GM19438 (cell line): ENCODE results near the gene SUPT6H.
"Not testable (repeated sequence)": the region's sequence is repeated elsewhere in the genome, so short reads cannot be mapped to it uniquely, and the experiment has no call there.

Experiments
- ATAC-seq: cut with Tn5 transposase; IDR thresholded peaks from one replicate; pipeline ENCODE4 v1.9.1; 2021; ENCODE audit warnings: low read depth; ENCODE audit not compliant: unreplicated experiment

Gene SUPT6H

DNA sequence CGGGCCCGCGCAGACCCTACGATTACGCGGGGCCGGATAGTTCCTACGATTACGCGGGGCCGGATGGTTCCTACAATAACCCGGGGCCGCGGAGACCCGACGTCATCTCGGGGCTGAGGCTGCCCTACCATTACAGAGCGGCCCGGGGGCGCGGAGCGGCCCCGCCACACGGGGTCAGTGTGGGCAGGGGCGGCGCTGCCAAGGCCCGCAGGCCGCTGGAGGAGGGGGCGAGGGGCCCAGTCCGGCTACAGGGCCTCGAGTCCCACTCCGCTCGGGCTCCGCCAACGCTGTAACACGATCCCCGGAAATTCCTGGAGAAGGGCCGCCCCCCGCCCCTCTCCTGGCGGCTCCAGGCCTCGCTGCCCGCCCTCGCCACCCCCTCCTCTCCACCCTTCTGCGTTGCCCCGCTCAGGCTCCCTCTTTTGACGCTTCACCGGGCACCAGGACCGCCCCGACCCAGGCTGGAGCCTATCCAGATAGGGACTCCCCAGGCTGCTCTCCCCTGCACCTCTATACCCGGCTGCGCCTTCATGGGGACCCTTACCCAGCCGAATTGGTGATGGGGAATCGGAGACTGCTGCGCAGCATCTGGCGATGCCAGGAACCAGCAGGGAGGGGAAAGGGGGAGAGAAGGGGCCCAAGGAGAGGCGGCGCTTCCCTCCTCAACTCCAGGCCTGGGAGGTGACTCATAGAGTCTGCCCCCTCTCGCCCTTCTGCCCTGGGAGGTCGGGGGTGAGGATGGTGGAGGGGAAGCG, 55.8 kb downstream of the SUPT6H start, which contains the start of gene RAB34:
Gene RAB34 (minus strand): TSS at position 291 of the 755 bp plus-strand sequence. CDS start 602 bp downstream, outside the sequence.
- no peak for ATAC-seq

DNA sequence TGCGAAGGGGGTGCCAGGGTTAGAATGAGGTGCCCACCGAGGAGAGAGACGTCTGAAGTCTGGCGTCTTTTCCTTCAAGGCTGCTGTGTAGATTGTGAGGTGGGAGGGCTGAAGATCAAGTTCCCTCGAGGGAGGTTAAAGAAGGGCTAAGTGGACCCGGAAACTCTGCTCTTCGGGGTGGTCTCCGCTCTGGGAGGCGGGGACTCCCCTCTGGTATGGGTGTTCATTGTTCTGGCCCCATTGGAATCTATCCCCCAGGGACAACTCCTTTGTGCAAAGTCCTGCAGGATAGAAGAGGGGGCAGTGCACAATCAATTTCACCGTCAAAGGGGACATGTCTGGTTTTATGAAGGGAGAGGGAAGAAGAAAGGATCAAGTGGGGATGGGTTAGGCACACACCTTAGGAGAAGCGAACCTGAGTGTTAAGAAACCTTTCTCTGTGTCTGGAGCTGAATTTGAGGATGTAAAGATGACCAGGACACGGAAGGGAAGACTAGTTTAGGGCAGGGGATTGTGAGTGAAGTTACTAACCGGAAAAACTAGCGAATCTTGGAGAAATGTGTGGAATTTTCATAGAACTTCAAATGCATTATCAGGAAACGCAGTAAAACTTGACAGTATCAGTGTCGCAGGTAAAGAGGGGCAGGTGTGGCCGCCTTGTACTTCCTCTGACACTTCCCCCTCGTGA, 56.5 kb downstream of the SUPT6H start:
- no peak for ATAC-seq

DNA sequence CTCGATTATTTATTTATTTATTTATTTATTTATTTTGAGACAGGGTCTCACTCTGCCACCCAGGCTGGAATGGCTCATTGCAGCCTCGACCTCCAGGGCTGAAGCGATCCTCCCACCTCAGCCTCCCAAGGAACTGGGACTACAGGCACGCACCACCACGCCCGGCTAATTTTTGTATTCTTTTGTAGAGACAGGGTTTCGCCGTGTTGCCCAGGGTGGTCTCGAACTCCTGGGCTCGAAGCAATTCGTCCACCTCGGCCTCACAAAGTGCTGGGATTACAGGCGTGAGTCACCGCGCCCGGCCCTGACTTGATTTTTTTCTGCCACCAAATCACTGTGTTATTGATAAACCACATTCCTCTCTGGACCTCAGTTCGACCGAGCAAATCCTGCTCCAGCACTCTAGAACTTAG, 57.0 kb downstream of the SUPT6H start:
- no peak for ATAC-seq

DNA sequence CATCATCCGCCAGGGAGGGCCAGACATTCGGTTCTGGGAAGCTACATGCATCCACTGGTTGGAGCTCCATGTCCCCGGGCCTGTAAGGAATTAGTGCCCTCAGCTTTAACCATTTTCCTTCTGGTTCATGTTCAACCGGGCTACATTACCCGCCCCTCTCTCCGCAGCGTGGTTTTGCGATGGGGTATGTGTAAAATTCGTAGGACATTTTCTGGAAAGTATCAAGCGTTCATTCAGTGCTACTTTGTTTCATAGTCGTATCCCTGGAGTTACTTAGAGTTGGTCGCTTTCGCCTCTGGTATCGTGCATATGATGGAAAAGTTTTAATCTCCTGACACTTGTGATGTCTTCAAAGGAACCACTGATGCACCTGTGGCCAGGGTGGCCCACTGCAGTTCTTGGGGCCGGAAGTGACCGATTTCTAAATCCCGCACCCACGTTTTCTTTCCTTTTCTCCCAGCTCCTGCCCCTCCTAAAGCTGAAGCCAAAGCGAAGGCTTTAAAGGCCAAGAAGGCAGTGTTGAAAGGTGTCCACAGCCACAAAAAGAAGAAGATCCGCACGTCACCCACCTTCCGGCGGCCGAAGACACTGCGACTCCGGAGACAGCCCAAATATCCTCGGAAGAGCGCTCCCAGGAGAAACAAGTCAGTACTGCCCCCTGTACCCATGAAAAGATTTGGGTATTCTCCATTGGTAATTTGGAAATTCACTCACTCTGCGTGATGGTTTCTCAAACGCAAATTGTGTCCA, 58.4 kb downstream of the SUPT6H start:
- ATAC-seq = no peak

DNA sequence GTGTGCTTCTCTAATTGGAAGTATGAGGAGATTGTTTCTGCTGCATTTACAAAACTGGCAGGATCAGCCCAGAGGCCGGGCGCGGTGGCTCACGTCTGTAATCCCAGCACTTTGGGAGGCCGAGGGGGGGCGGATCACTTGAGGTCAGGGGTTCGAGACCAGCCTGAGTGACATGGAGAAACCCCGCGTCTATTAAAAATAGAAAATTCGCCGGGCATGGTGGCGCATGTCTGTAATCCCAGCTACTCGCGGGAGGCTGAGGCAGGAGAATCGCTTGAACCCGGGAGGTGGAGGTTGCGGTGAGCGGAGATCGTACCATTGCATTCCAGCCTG, 59.0 kb downstream of the SUPT6H start:
- ATAC-seq = not testable (repeated sequence)

DNA sequence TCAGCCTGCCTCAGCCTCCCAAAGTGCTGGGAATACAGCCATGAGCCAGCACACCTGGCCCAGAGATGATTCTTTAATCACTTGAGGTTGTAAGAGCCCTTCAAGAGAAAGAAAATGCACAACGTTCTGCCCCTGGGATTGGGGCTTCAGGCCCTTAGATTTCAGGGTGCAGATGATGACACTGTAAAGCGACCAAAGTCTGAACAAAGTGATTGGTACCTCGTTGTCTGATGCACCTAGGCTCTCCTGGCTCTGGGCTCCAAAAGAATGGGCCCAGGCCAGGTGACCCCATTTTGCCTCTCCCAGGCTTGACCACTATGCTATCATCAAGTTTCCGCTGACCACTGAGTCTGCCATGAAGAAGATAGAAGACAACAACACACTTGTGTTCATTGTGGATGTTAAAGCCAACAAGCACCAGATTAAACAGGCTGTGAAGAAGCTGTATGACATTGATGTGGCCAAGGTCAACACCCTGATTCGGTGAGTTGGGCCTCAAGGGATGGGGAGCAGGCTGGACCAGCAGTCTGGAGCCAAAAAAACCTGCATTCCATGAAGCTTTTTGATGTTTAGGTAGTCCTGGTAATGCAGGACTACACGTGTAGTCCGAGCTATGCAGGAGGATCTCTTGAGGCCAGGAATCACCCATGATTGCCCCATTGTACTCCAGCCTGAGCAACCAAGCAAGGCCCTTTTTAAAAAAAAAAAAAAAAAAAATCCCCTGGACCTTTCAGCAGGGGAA, 60.6 kb downstream of the SUPT6H start:
- ATAC-seq = no peak

DNA sequence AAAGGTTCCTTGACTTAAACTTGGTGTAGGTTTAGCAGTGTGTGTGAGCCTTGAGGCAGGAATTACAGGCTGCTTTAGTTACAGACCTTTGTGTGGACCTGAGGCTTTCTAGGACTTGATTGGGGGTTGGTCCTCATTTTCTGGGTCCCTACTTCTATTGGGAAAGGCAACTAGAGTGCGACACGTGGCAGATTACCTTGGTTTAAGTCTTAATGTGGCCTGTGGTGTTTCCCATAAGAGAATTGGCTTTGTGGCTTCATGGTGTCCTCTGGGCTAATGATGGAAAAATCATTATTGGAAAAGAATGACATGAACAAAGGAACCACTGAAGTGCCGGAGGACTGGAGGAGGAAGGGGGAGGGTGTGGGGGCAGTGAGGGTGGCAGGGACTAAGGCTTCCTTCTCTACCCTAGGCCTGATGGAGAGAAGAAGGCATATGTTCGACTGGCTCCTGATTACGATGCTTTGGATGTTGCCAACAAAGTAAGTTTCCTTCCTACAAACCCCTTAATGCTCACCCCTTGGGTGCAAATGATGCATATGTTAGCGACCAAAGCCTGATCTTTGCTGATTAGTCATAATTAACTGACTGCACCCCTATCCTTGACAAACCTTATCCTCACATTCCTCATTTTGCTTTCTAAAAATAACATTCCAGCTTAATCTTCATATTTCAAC, 61.3 kb downstream of the SUPT6H start:
- no peak for ATAC-seq

DNA sequence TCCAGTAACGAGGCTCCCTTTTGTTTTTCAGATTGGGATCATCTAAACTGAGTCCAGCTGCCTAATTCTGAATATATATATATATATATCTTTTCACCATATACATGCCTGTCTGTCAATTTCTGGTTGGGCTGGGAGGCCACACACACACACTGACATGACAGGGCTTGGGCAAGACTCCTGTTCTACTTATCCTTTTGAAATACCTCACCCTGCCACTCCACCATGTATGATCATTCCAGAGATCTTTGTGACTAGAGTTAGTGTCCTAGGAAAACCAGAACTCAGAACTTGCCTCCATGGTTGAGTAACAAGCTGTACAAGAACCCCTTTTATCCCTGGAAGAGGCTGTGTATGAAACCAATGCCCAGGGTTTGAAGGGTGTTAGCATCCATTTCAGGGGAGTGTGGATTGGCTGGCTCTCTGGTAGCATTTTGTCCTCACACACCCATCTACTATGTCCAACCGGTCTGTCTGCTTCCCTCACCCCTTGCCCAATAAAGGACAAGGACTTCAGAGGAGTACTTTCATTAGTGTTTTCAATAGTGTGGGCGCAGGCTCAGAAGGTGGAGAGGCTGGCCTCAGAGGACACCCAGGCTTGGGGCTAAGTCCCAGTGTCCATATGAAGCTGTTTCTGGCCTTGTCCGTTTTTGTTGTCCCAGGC, 62.0 kb downstream of the SUPT6H start:
- ATAC-seq = not testable (repeated sequence)

DNA sequence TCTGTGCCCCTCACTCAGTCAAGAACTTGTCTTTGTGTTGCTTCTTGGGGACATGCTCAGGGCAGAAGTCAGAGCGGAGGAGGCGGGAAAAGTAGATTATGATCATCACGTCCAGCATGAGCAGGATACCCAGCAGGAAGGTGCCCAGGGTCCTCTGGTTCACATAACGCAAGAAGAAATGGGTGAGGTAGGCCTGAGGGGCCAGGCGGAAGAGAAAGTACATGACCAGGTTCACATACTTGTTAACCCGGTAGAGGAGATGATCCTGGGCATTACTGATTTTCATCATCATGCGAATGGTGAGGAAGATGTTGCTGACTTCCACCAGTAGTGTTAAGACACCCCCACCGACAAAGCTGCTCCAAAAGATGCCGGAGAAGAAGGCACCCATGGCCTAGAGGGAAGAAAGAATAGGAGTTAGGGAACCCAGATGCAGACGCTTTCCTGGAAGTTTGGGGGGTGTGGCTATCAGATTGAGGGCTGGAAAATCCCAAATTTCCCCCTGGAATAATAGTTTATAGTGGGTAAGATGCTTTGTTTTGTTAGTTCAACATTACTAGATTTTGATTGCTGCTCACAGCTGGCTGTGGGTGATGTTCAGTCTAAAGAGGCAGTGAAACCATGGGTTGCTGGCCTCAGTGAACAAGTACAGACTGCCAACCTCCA, 62.6 kb downstream of the SUPT6H start:
- ATAC-seq = no peak

DNA sequence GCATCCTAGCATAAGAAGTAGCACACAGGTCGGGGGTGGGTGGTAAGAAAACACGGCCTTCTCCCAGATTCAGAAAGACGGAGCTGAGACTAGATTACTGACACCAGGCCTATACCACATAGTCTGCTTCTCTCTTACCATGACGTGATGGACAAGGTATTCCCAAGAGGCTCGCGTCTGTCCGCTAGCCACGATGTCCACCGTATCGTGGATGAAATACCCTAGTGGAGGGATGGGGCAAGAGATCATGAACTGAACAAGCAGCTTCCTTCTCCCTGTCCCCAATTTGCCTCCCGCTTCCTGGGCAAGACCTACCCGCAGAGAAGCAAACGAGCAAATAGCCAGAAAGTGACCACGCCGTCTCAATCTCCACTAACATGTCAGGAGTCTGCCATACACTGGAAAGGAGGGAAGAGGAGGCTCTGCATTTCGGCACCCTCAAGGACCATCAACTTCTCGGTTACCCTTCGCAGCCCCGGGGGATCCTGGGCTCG, 63.2 kb downstream of the SUPT6H start:
- no peak for ATAC-seq

DNA sequence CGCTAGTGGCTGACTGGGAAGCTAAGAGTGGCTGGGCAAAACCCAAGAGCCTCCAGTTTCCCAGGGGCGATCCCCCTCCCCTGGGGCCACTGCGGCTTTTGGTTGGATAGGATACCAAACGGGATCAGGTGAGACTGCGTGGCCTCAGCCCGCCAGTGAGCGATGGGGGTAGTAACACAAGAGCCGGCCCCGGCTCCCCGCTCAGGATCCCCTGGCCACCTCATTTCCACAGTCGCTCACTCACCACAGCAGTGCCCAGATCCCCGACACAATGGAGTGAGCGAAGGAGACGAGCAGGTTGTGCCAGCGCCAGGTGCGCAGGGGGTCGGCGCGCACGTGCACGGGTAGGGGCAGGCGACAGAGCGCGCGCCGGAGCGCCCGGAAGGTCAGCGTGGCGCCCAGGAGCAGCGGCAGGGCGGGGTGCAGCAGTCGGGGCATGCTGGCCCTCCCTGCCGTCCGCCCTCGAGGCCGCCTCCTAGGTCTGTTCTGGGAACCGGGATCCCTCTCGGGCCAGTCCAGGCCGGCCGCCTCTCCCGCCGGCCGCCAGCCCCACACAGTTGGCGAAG, 63.7 kb downstream of the SUPT6H start:
- peak; percentile 0 for ATAC-seq

DNA sequence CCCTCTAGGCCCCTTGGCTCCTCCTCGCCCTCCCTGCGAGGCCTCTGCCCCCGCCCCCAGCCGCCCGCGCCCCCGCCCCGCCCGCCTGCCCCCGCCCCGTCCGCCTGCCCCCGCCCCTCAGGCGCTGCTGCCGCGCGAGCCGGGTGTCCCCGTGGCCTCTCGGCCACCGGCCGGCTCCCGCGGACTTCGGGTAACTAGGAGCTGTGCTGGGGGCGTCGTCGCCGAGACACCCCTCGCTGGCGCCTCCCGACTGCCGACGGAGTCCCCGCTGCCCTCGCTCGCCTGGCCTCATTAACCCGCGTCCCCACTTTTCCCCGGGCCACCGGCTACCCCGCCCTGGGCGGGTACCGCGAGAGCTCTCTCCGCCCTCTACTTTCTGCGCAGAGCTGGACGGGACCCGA, 64.2 kb downstream of the SUPT6H start, which contains the start of gene TLCD1:
Gene TLCD1 (minus strand): TSS at position 8 of the 401 bp plus-strand sequence. CDS start 136 bp downstream, outside the sequence.
- peak; percentile 3 for ATAC-seq

DNA sequence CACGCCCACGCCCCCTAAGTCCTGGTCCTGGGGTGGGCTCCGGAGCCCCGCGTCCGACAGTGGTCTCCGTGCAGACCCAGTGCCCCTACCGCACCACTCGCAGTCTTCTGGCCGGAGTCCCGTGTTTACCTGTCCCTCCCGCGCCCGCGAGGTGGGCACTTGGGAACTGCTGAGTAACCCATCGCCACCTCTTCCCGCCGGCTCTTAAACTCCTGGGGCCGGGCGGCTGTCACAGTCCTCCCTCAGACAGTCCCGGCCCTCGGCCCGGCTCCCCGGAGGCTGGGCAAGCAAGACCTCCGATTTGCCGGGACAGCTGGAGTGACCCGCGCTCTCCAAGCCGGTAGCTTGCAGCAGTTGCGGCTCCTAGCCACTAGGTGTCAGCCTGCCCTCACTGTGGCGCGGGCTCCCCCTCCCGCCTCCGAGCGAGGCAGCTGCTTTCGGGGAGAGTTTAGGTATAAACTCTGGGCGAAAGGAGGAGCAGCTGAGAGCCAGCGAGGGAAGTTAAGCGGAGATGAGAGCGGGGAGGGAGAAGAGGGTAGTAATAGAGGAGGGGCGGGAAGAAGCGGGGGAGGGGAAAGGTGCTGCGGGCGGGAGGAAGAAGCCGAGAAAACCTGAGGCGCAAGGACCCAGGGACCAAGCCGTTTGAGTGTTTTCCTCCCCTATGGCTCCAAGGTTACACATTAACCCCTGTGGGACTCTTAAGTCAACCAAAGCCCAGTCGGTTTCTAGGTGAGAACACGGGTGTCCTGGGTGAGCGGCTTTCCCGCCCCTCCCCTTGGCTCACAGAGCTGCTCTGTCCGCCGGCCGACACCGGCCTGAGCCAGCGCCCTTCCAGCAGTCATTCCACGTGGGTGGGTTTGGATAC, 64.9 kb downstream of the SUPT6H start:
- peak; percentile 39 for ATAC-seq

DNA sequence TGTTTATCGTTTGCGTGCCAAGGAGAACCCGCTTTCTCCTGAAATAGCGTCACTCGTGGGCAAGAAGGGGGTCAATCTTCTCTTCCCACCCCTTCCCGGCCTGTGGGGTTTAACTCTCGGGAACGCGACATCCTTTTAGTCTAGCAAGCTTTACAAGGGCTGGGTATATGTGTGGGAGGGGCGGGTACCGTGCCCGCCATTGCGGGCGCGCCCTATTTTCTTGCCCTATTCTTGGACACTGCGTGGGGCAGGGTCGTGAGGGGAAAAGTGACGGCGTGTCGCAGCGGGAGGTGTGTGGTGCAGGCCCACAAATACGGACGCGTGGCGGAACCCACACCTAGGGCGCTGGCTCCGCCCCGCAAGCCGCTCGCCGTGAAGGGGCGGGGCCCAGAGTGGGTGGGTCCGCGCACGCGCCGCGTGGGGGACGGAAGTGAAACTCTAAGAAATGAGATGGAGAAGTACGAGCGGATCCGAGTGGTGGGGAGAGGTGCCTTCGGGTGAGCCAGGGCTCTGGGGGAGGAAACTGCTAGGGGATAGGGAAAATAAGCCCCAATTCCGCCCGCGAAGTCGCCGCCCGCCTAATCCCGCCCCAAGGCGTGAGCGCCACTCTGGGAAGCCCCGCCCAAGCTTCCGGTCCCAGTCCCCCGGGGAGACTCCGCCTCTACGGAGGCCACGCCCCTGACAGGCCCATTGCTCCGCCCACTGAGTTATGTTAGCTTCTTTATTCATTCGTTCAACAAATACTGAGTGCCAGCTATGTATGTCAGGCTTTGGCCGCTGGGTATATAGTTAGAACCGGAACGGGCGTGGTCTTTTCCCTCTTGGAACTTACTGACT, 66.6 kb downstream of the SUPT6H start, which contains the start of gene NEK8:
Gene NEK8 (plus strand): TSS at position 425 of the 837 bp plus-strand sequence. CDS start 26 bp downstream, at position 451.
- peak; percentile 26 for ATAC-seq

DNA sequence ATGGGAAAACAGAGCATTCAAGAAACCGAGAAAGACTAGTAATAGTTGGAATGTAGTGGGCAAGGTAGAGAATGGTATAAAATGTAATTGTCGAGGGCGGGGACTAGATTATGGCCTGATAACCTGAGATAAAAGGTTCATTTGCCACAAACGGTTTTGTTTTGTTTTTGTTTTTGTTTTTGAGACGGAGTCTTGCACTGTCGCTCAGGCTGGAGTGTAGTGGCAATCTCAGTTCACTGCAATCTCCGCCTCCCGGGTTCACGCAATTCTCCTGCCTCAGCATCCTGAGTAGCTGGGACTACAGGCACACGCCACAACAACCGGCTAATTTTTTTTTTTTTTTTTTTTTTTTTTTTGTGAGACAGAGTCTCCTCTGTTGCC, 67.9 kb downstream of the SUPT6H start:
- ATAC-seq = no peak

DNA sequence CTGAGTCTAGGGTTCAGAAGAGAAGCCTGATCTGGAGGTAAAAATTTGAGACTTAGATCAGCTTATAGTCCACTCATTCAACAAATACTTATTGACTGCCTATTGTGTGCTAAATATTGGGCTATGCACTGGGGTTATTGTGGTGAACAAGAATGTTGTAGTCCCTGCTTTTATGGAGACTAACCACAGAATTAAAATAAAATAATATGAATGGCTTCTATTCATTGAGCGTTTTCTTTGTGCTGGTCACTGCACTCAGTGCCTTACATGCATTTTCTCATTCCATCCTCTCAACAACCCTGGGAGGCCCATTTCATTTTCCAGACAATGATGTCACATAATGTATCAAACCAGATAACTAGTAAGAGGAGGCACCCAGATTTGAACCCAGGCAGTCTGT, 71.3 kb downstream of the SUPT6H start:
- no peak for ATAC-seq
